MM.1S (cell line): ENCODE measurements around the gene SMC6.

Experiments used
- DNase-seq: peaks from one replicate; pipeline ENCODE4 v3.0.0-alpha.2; 2015
- H2AFZ ChIP-seq: fragments of 300-600 bp; sonication (generic); 2 replicates; pipeline ENCODE4 v1.6.0; 2016; ENCODE audit warnings: antibody characterized with exemption, low read length
- H3F3A ChIP-seq: fragments of 300-600 bp; sonication (generic); 2 replicates; pipeline ENCODE4 v1.6.1; 2016; ENCODE audit warnings: mild to moderate bottlenecking, antibody characterized with exemption, low read length, moderate library complexity, mixed read lengths; ENCODE audit not compliant: insufficient read depth
- H3K27ac ChIP-seq: fragments of 300-600 bp; sonication (generic); 2 replicates; pipeline ENCODE4 v1.5.1; 2016; ENCODE audit warnings: mild to moderate bottlenecking, low read length
- H3K27me3 ChIP-seq: fragments of 300-600 bp; sonication (generic); replicated peaks from 2 replicates; pipeline ENCODE4 v1.6.0; 2016; ENCODE audit warnings: low read length; ENCODE audit not compliant: insufficient read depth
- H3K36me3 ChIP-seq: fragments of 300-600 bp; sonication (generic); replicated peaks from 2 replicates; pipeline ENCODE4 v1.6.1; 2016; ENCODE audit warnings: mild to moderate bottlenecking, low read length, mixed read lengths; ENCODE audit not compliant: insufficient read depth
- H3K4me1 ChIP-seq: fragments of 300-600 bp; sonication (generic); 2 replicates; pipeline ENCODE4 v1.6.1; 2016; ENCODE audit warnings: low read length, mixed read lengths
- H3K4me2 ChIP-seq: fragments of 300-600 bp; sonication (generic); 2 replicates; pipeline ENCODE4 v1.6.0; 2016; ENCODE audit warnings: low read depth, low read length
- H3K4me3 ChIP-seq: fragments of 300-600 bp; sonication (generic); 2 replicates; pipeline ENCODE4 v1.5.1; 2016; ENCODE audit warnings: low read length, mixed read lengths
- H3K79me2 ChIP-seq: fragments of 300-600 bp; sonication (generic); 2 replicates; pipeline ENCODE4 v1.6.1; 2016; ENCODE audit warnings: mixed run types, low read length, mixed read lengths
- H3K9ac ChIP-seq: fragments of 300-600 bp; sonication (generic); 2 replicates; pipeline ENCODE4 v1.6.1; 2016; ENCODE audit warnings: low read length, mixed read lengths
- H3K9me2 ChIP-seq: fragments of 300-600 bp; sonication (generic); replicated peaks from 2 replicates; pipeline ENCODE4 v1.6.1; 2016; ENCODE audit warnings: mild to moderate bottlenecking, low read length, mixed read lengths; ENCODE audit not compliant: insufficient read depth
- H3K9me3 ChIP-seq: fragments of 300-600 bp; sonication (generic); replicated peaks from 2 replicates; pipeline ENCODE4 v1.6.1; 2016; ENCODE audit warnings: mild to moderate bottlenecking, low read length, mixed read lengths; ENCODE audit not compliant: insufficient read depth
- H4K20me1 ChIP-seq: fragments of 300-600 bp; sonication (generic); 2 replicates; pipeline ENCODE4 v1.6.1; 2016; ENCODE audit warnings: mild to moderate bottlenecking, low read length, moderate library complexity, mixed read lengths; ENCODE audit not compliant: insufficient read depth
- CTCF ChIP-seq: fragments of 300-600 bp; sonication (generic); IDR thresholded peaks from 2 replicates; pipeline ENCODE4 v1.5.1; 2016; ENCODE audit warnings: antibody characterized with exemption, low read length, mixed read lengths
- EZH2 ChIP-seq: fragments of 300-600 bp; sonication (generic); optimal IDR thresholded peaks from 2 replicates; pipeline ENCODE3; 2017; ENCODE audit warnings: low read depth, mild to moderate bottlenecking, antibody characterized with exemption, low read length, mixed read lengths
- EZH2phosphoT487 ChIP-seq: fragments of 300-600 bp; sonication (generic); IDR thresholded peaks from 2 replicates; pipeline ENCODE4 v1.6.1; 2018; ENCODE audit warnings: antibody characterized with exemption, low read length

SMC6 gene

GRCh38 chr2:17799301-17800120, 45.9 kb upstream of the SMC6 start:
- no peak overlapping the region for H3K27ac ChIP-seq
- H3K9me2 ChIP-seq = no peaks in the 10 kb centered on the region
- no peaks in the 10 kb centered on the region for H3F3A ChIP-seq
- H3K36me3 ChIP-seq = no peaks in the 10 kb centered on the region
- H3K4me3 ChIP-seq = no peak overlapping the region
- no peaks in the 10 kb centered on the region for H3K4me1 ChIP-seq
- DNase-seq = no peak
- TF ChIP-seq EZH2phosphoT487 = no peak
- TF ChIP-seq EZH2 = no peak
- TF ChIP-seq CTCF = no peak
- no peaks in the 10 kb centered on the region for H3K79me2 ChIP-seq
- H3K9me3 ChIP-seq = no peaks in the 10 kb centered on the region
- H3K9ac ChIP-seq = no peak overlapping the region
- H4K20me1 ChIP-seq = no peaks in the 10 kb centered on the region
- no peaks in the 10 kb centered on the region for H3K27me3 ChIP-seq
- H3K4me2 ChIP-seq = no peak overlapping the region
- H2AFZ ChIP-seq = no peak overlapping the region

DNA sequence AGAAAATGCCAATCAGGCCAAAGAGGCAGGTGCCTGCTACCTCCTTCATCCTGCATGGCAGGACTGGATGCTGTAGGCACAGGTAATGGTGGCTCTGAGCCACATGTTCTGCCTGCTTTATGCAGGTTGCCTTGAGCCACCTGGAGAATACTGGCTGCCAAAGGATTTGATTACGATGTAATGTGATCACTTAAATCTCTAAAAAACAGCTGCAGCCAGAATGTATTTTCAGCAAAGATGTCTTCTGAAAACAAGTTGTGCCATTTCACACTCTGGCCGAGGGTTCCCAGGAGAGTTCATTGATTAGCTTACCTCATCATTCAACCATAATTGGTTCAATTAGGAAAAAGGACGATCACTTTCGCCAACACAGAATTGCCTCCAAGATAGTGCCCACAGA, 44.7 kb upstream of the SMC6 start:
- H3K27me3 ChIP-seq = no peaks in the 10 kb centered on the region
- TF ChIP-seq EZH2phosphoT487 (no peak), EZH2 (no peak), CTCF (no peak)
- no peaks in the 10 kb centered on the region for H4K20me1 ChIP-seq
- no peak overlapping the region for H3K4me3 ChIP-seq
- no peaks in the 10 kb centered on the region for H3K9me3 ChIP-seq
- H3K4me2 ChIP-seq = no peak overlapping the region
- H3K4me1 ChIP-seq = no peaks in the 10 kb centered on the region
- H3K9ac ChIP-seq = no peak overlapping the region
- H3K9me2 ChIP-seq = no peaks in the 10 kb centered on the region
- H3K36me3 ChIP-seq = no peaks in the 10 kb centered on the region
- no peak overlapping the region for H2AFZ ChIP-seq
- H3K27ac ChIP-seq = no peak overlapping the region
- DNase-seq = no peak
- H3F3A ChIP-seq = no peaks in the 10 kb centered on the region
- no peaks in the 10 kb centered on the region for H3K79me2 ChIP-seq

- Histone ChIP-seq H2AFZ (no peak overlapping the region), H3K27me3 (no peaks in the 10 kb centered on the region), H3K4me2 (no peak overlapping the region), H3K9ac (no peak overlapping the region), H3K36me3 (no peaks in the 10 kb centered on the region), H3F3A (0 out of 2 replicates have a peak, but pooled peaks cover 3% of the 10 kb centered on the region), H3K79me2 (no peaks in the 10 kb centered on the region), H3K27ac (no peak overlapping the region), H3K9me3 (no peaks in the 10 kb centered on the region), H3K4me1 (peaks cover 7% of the 10 kb centered on the region), H3K4me3 (no peak overlapping the region), H3K9me2 (no peaks in the 10 kb centered on the region), H4K20me1 (no peaks in the 10 kb centered on the region)
- TF ChIP-seq CTCF = no peak
- no peak for TF ChIP-seq EZH2
- TF ChIP-seq EZH2phosphoT487 = no peak
- DNase-seq = no peak
Measured at GRCh38 chr2:17795309-17795708, 41.7 kb upstream of the SMC6 start.
